Tibial nerve (tissue), 4 donors: ENCODE data around the gene SV2B.

Experiments
- EP300 ChIP-seq, 2 donors: sonication (generic); formaldehyde crosslinking; IDR thresholded peaks; one replicate each; pipeline ENCODE4 v1.6.1; 2017; ENCODE audit warnings: antibody characterized with exemption in 2 of 2, mild to moderate bottlenecking in 1 of 2
- POLR2A ChIP-seq, 2 donors: fragments of 450-650 bp; IDR thresholded peaks; one replicate each; pipeline ENCODE4 v1.6.1; 2017; ENCODE audit warnings: antibody characterized with exemption in 2 of 2, mild to moderate bottlenecking in 2 of 2, moderate library complexity in 2 of 2
- TF ChIP-seq, protein P1 (sequence below), 5 experiments: fragments of 200-600 bp in 3 of 5; fragments of 450-650 bp in 2 of 5; sonication (generic) in 3 of 5; IDR thresholded peaks; one replicate each; pipeline ENCODE4 v1.5.1; 2016 to 2019; ENCODE audit warnings: antibody characterized with exemption in 5 of 5, mild to moderate bottlenecking in 3 of 5, moderate library complexity in 2 of 5

DNA sequence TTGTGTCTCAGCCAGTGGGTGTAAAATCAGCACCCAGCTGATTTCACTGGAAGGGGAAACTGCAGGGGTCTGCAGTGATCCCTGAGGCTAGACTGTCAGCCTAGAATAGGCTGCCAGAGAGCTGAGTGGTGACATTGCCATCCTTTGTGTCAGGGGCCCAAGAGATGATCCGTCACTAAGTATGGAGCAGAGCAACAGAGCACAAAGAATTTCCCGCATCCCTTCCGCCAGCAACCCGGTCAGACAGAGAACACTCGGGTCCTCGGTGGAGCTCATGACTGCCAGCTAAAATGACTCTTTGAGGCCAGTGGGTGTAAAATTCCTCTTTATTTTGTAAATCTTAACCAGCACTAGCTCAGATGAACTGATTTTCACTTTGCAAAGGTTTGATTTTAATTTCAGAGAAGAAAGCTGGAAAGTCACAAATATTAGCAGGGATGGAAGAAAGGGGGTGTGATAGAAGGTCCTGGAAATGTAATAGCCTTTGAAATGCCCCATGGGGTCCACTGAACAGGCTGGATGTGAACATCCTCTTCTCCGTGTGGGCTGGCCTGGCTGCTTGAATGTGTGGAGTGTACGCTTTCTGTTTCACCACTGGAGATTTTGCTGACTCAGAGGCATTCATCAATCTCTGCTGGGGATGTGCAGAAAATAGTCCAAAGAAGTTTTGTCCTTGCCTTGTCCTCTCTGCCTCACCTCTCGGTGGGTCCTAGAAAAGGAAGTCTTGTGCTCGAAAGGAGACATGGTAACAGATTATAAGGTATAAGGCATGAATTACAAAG, 138.8 kb downstream of the SV2B start:
- TF ChIP-seq POLR2A (IDR thresholded peaks at IDR 0.05): no peak
- TF ChIP-seq, protein P1, sequence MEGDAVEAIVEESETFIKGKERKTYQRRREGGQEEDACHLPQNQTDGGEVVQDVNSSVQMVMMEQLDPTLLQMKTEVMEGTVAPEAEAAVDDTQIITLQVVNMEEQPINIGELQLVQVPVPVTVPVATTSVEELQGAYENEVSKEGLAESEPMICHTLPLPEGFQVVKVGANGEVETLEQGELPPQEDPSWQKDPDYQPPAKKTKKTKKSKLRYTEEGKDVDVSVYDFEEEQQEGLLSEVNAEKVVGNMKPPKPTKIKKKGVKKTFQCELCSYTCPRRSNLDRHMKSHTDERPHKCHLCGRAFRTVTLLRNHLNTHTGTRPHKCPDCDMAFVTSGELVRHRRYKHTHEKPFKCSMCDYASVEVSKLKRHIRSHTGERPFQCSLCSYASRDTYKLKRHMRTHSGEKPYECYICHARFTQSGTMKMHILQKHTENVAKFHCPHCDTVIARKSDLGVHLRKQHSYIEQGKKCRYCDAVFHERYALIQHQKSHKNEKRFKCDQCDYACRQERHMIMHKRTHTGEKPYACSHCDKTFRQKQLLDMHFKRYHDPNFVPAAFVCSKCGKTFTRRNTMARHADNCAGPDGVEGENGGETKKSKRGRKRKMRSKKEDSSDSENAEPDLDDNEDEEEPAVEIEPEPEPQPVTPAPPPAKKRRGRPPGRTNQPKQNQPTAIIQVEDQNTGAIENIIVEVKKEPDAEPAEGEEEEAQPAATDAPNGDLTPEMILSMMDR (IDR thresholded peaks at IDR 0.05): no peak
- TF ChIP-seq EP300 (IDR thresholded peaks at IDR 0.05): no peak
